ENCODE data around the gene SUN5. TPM values are rescaled to one million over a fixed set of nuclear protein-coding genes. Genes with fewer than 3 reads are reported as not detected.

Gene SUN5
- total RNA-seq, 1 experiment from 2014 or later, result not detected

Other genes starting within 250 kb of the SUN5 start
- gene DNMT3B, start 242.0 kb downstream of the SUN5 start, total RNA-seq (2014; rRNA removed; shearing (Covaris generic)), result 1.0 and 2.2 TPM in 2 replicates
- gene MAPRE1, start 184.5 kb downstream of the SUN5 start, total RNA-seq (2014; rRNA removed; shearing (Covaris generic)), result 89.1 and 99.7 TPM in 2 replicates
- gene EFCAB8, start 145.5 kb downstream of the SUN5 start, total RNA-seq (2014; rRNA removed; shearing (Covaris generic)), result not detected in 2 replicates
- gene BPIFB2, start 3.3 kb upstream of the SUN5 start, total RNA-seq (2014; rRNA removed; shearing (Covaris generic)), result not detected in 2 replicates
- gene BPIFB6, start 27.2 kb upstream of the SUN5 start, total RNA-seq (2014; rRNA removed; shearing (Covaris generic)), result not detected in 2 replicates
- not detected in 2 replicates for gene BPIFB3, start 49.5 kb upstream of the SUN5 start, total RNA-seq (2014; rRNA removed; shearing (Covaris generic))
- not detected in 2 replicates for gene BPIFB4, start 75.2 kb upstream of the SUN5 start, total RNA-seq (2014; rRNA removed; shearing (Covaris generic))
- not detected in 2 replicates for gene BPIFA2, start 163.7 kb upstream of the SUN5 start, total RNA-seq (2014; rRNA removed; shearing (Covaris generic))
- gene BPIFA3, start 212.9 kb upstream of the SUN5 start, total RNA-seq (2014; rRNA removed; shearing (Covaris generic)), result not detected in 2 replicates
- gene BPIFA1, start 231.6 kb upstream of the SUN5 start, total RNA-seq (2014; rRNA removed; shearing (Covaris generic)), result not detected in 2 replicates